Activated T-helper 9 cell treated with anti-CD3 and anti-CD28 coated beads, Interleukin-2, amount 50 U/mL, for 16 hours (primary cell): ENCODE measurements around the gene KIAA1191.

Experiments
- DNase-seq: peaks from one replicate; pipeline ENCODE4 v3.0.0-alpha.2; 2020; ENCODE audit warnings: low read depth

KIAA1191 gene

DNA sequence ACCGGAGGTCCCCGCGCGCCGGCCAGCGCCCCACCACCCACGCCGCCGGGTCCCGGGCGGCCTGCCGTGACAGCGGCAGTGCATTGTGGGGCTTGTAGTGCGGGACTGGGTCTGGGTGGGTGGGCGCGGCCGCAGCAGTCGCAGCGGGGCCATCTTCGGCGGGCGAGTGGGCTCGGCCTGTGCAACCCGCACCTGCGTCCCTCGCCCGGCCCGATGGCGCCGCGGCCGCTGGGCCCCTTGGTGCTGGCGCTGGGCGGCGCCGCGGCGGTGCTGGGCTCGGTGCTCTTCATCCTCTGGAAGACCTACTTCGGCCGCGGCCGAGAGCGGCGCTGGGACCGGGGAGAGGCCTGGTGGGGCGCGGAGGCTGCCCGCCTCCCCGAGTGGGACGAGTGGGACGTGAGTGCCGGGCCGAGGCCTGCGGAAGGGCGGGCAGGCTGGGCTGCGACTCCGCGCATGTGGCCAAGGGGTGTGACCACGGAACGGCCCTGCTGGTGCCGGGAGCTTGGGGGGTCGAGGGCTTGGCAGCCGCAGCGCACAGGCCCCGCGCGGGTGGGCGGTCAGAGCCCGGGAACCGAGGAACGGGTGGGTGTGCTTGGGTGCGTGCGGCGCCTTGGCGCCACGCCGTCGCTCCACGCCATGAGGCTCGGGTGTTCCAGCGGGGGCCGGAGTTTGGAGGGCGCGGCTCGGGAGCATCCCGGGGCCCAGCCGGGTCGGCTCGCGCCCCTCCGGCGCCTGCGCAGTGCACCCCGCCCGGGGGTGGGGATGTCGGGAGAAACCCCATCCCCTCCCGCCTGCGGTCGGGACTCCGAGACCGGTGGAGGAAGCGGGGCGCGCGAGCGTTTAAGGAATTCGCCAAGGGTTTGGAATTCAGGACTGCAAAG, 4.0 kb upstream of the KIAA1191 start, which contains the start of gene ARL10:
TSS of gene ARL10 (plus strand) at position 137 of the 881 bp plus-strand sequence. CDS start at position 214, 77 bp downstream.
- peak; percentile 45 for DNase-seq

DNA sequence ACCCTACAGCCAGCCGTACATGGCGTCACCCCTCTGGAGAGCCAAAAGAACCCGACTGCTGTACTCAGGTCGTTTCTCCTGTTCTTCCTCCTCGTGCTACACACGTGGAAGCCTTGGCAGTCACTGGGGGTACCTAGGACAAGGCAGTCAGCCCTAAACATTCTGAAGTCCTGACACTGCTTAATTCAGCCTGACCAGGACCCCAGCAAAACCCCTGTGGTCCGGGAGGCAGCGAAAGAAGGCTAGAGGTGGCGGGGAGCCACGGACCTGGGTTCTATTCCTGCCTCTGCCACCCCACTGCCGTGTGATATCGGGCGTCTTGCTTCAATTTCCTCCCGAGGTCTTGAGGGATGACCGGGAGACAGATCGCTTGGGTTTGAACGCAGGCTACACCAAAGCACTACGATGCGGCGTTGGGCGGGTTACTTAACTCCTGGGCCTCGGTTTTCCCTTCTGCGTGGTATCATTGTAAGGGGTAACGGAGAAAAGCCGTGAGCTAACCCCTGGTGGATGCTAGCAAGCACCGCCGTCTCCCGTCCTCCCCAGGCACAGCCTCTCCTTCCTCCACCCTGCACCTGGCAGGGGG, 3.3 kb upstream of the KIAA1191 start:
- DNase-seq = no peak

DNA sequence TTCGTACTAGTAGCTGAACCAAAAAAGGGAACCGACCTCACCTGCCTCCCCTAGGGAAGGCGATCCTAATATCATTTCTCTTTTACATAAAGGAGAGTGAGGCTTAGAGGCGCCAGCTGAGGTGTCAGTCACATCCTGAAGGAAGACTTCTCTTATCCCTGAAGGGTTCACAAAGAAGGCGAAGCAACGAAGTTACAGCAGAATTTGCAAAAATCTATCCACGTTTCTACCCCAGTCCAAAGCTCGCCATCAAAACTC, 598 bp upstream of the KIAA1191 start:
- DNase-seq = no peak

DNA sequence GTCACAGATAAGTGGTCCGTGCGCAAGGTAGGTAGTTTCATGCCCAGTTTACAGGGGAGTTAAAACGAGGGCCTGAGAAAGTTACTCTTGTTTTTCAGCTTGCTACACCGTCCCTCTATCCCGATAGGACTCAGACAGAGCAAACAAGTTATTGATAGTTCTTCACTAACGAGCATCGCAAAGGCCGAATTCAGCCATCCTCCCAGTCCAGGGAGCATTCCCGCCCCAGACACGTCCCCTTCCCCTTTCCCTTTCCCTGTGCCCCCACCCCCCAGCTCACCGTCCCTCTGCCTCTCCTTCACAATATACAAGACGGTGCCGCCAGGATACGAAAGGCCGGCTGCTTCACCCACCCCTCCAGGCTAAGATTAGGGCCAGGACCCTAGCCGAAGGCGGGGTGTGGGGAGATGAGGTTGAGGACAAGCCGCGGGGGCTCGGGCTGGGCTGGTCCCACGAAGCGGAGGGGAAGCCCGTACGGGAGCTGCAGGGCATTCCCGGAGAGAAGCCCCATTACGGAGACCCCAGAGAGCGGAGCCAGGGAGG, 599 bp downstream of the KIAA1191 start:
- DNase-seq = no peak

DNA sequence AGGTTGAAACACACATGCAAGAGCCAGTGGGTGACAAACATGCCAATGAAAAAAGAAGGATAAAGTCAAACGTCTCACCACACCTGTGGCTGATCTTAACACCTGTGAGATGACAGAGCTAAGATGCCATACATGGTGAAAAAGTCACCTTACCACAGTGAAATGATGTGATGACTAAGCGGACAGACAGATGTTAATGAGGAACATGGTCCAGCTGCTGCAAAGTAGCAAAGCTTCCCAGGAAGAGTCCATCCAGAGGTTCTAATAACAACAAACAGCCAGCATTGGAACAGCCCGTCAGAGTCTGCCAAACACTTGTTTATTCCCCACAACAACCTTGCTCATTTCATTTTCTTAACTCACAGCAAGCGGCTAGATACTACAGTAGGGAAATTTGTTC, 1.9 kb downstream of the KIAA1191 start:
- no peak for DNase-seq

DNA sequence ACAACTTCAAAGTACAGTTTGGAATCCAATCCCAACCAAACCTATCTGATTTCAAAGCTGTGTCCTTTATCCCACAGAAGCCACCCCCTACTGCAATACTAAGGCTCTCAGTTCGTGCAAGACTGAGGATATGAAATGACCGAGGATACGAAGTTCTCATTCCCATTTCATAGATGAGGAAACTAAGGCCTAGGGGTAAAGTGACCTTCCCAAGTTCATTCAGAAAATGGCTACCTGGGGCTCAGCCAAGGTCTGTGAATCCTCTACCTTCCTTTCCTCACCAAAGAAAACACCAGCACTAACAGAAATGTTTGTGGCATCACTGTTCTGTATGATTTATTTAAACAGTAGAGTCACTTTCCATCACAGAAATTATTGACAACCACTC, 5.4 kb downstream of the KIAA1191 start:
- no peak for DNase-seq

DNA sequence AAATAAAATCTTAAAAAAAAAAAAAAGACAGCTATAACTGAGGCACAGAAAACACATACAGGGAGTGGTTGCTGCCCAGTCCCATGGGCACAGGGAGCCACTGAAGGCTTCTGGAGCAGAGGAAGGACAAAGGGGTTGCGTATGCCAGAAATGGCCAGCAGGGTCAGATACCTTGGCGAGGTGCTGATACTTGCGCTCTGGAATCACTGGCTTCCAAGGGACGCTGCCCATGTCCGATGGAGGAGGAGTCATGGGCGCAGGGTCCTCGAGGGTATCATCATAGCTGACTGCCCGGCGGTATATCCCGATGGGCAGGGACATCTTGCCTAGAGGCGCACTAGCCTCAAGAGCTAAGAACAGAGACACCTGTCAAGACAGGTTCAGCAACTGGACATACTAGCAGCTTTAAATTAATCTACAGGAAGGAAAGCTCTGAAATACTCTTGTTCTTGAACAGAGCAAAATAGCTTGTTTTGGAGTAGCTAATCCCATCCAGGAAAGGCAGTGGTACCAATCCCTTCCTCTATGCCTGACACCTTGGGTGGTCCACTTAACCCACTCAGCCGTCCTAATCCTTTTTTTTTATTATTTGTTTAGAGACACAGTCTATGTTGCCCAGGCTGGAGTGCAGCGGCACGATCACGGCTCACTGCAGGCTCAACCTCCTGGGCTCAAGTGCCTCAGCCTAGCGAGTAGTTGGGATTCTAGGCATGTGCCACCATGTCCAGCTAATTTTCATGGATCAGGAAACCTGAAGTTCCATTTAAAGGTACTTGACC, 6.0 kb downstream of the KIAA1191 start:
- DNase-seq = no peak

DNA sequence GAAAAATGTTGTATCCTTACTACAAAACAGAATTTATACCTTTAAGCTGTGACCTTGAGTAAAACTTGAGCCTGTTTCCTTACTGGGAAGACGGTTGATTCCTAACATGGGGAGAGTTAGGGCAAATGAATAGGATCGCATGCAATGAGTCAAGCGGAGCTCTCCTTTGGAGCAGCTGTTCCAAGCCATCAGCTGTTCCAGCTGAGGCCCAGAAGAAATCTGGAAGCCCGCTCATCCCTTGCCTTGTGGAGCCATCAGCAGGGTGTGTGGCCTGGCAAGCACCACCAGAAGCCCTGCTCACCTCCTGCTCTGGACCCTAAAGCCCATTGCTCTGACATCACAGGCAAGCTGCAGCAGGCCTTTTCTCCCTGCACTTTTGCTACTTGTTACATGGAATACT, 8.0 kb downstream of the KIAA1191 start:
- no peak for DNase-seq

DNA sequence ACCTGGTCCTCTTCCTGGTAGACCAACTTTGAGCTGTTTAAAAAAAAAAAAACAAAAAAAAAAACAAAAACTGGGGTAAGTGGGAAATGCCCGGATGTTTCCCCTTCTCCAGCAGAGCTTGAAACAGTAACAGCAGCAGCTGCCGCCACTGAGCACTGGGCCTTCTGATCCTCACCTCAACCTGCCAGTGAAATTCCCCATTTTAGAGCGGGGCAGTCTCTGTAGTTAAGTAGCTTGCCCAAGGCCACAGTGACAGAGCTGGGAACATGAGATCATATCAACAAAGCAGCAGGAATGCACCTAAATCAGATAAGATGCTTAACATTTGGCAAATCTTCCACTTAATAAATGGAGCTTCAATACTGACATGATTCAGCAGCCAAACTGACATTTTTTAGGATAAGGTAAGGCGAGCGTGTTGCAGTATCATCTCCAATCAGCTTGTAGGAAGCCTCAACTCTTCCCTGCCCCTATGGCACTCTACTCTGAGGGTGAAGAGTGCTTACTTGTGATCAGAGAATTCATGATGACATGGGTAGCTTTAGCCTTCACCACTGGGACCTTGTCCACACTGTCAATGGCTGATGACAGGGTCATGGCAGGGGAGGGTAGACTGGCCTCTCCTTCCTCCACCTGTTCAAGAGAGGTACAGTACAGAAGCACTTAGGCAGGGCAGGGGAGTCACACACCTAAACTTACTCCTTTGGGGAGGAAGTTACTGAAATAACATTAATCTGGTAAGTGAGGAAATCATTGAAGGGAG, 9.3 kb downstream of the KIAA1191 start:
- no peak for DNase-seq

DNA sequence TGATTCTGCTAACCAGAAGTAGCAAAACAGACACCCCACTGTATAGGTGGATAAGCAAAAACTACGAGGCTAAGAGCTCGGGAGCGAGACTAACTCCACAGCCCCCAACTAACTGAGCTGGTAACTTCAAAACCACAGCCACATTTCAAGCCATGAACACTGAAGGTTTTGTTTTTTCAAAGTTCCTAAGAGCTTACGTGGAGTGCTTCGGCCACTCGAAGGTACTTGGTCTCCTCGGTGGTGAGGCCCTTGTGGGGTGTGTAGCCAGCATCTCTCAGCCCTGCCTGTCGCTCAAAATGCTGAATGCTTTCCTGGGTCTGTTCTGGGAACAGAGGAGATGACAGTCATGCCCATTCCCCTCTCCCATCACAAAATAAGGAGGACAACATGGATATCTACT, 11.1 kb downstream of the KIAA1191 start:
- no peak for DNase-seq

DNA sequence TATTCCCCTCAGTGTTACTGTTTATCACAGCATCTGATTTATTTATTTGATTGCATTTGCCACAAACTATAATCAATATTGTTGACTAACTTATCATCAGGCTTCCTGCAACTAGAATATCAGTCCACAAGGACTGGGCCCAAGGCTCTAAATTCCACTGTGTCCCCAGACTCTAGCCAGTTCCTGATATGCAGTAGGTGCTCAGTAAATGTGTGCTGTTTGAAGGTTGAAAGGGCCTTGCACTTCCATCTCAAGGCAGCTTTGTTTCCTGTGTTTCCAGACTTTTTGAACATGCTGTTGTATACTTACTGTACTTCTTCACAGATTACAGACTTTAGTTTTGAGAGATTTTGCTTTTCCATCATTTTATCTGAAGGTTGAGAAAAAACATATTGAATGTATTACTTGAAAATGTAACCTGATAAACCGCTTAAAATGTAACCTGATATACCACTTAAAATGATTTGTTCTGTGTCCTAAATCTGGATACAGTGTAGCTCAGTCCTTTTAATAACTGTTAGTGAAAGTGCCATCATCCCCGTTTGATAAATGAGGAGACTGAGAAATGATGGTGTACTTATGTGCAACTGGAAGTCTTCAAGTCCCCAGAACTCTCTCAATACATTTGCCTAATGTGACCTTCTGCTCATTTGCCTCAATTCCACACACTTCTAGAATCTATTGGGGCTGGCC, 18.7 kb downstream of the KIAA1191 start:
- DNase-seq = no peak

DNA sequence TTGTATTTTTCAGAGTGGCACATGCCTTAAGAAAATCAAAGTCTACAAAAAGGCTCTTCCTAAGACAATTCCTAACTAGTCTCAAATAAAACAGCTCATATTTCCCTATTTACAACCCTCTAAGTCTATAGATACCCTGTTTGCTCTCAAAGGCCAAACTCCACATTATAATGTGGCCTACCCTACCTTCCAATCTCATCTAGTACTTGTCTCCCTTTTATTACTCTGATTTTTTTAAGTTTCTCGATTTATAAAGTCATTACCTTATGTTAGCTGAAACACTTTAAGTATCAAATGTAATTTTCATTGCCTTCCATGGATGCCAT, 19.4 kb downstream of the KIAA1191 start:
- DNase-seq = no peak

DNA sequence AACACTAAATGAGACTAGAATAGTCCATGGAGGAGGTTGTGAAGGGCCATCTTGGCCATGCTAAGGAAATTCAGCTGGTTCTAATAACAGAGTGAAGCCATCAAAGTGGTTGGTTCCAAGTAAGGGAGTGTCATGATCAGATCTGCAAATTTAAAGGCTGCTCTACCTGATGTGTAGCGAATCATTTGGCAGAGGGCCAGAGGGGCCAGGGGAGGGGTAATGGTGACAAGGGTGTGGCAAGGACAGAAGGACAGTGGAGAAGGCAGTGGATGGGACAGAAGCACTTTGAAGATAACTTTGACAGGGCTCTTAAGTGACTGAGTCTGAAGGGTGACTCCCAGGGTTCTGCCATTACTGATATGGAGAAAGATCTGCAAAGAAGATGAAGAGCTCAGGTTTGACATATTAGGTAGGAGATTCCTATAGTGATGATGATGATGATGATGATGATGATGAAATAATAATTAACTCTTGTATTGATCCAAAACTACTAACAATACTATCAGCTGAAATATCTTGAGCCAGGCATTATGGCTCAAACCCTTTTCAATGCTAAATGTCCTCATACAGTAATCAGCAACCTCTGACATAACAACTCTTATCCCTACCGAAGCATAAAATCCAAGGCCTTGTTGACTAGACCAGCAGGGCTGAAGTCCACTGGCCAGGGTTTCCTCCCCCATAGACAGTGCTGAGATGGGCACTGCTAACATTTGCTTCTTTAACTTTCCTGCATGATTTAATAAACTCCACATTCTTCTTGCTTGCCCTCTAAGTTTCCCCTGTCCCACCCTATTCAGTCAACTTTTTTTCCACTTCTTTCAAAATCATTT, 20.0 kb downstream of the KIAA1191 start:
- no peak for DNase-seq

DNA sequence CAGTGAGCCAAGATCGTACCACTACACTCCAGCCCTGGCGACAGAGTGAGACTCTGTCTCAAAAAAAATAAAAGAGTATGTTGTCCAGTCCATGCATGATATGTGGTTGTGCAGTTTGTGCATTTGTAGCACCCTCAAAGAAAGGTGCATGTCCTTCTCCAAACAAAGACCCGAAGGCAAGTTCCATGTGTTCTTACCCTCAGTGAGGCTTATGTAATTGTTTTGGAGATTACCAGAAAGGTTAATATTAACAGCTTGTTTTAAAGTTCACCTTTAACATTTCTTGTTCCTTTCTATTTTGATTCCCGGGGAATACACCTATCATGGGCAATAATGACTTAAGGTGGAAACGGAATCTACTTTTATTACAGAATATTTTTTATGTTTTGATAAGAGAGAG, 22.3 kb downstream of the KIAA1191 start:
- no peak for DNase-seq

DNA sequence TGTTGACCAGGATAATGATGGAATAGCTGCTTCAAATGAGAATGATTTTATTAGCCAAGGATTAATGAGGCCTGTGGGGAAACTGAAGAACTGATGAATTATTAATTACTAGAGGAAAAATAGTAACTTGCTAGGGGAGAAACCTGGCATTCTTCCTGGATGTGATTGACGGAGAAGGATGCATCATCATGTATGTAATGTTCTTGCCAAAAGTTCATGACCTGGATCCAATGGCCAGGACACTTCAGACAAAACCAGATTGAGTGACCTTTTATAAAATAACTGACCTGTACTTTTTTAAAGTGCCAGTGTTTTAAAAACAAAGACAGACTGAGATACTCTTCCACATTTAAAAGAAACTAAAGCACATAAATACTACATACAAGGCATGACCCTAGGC, 23.7 kb downstream of the KIAA1191 start:
- DNase-seq = no peak

DNA sequence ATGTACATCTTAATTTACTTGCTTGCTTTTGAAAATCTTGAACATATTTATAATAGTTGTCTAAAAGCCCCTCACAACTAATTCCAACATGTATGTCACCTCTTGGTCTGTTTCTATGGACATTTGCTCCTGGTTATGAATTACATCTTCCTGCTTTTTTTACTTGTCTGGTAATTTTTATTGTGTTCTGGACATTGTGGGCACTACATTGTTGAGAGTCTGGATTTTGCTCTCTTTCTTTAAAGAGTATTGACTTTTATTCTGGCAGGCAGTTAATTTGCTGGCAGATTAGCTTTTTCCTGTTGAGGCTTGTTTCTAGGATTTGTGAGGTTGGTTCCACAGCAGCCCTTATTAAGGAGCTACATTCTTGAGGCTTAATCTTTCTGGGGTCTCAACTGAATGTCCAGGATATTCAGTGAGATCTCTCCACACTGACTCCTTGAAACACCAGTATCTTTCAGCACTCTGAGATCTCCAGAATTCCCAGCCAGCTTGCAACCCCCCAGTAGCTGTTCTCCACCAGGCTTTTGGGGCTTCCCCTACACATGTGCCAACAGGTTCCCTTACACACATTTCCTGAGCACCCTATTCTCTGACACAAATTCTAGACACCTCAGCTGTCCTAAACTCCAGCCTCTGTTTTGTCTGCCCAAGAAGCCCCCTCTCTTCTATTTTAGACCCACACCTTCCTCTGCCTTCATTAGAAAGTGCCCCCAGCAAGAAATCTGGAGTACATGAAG, 27.4 kb downstream of the KIAA1191 start:
- DNase-seq = no peak

DNA sequence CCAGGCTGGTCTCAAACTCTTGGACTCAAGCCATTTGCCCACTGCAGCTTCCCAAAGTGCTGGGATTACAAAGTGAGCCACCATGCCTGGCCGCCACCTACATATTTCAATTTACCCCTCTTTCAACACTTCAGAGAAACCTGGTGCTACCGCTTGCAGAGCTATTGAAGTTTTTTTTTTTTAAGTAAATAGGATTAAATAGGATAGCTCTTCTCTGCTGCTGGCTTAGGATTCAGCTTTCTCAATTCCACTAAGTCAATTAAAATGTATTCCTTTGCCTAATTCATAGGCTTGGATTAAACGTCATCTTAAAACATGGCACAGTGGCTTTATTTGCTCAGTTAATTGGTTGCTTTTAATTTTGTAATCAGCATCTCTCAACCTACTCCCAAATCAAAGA, 41.0 kb downstream of the KIAA1191 start:
- DNase-seq = no peak

DNA sequence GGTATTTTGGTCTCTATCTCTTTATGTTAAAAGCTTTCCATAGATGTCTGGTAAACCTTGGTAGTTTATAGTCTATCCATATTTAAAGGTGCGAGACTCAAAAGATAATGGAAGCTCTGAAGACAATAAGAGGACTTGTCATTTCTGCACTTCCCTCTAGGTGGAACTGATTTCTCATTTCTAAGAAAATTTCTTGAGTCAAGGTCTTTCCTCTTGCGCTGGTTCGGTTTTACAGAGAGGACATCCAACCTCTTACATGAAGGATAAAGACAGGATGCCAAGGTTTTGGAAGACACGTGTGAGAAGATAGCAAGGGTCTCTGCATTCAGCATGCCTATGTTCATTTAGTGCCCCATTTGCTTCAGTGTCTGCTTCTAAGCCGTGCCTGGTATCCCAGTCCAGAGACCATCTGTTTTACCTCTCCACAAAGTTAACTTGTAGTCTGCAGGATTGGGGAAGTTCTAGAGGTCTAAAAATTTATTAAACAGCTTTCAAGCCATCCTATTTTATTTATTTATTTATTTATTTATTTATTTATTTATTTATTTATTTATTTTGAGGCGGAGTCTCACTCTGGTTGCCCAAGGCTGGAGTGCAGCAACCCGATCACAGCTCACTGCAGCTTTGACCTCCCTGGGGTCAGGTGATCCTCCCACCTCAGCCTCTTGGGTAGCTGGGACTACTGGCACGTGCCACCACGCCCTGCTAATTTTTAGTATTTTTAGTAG, 41.6 kb downstream of the KIAA1191 start:
- DNase-seq = no peak
